GM19452 (cell line): ENCODE data around the gene CLEC18B.
"Not testable (repeated sequence)": the region's sequence is repeated elsewhere in the genome, so short reads cannot be mapped to it uniquely, and the experiment has no call there.

Source experiments
- ATAC-seq: cut with Tn5 transposase; IDR thresholded peaks from one replicate; pipeline ENCODE4 v1.9.1; 2021; ENCODE audit not compliant: unreplicated experiment

The CLEC18B gene

DNA sequence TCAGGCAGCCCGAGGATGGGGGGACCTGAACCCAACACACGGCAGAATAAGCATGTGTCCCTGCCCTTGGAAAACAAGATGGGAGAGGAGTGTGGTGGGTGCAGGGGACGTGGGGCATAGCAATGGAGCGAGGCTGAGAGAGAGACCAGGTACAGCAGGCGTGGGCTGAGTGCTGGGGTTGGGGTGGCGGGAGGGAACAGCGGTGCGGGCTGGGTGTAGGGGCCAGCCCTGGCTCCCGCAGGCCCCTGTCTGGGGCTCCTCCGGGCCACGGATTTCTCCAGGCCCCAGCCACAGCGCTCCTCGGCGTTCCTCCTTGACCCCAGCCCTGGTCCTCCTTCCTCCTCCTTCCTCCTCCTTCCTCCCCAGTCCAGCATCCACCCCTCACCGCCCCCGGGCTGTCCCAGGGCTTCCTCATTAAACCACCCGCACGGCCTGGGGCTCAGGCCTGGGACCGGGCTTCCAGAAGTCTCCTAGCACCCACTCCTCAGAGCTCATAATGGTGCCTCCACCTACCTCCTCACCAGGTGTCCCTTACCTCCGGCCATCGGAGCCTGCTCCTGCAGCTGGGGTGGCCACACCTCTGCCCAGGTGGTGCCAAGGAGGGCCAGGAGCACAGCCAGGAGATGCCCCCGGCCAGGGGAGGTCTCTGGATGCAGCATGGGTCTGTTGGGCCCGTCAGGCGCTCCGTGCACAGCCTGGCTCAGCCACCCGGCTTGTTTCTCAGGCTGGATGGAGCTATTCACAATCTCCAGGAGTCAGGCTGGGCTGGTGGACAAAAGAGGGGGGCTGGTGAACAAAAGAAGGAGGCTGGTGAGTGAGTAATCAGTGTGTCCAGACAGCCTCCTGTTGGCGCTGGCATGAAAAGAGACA lies at the start of gene CLEC18B:
TSS of gene CLEC18B (minus strand) at position 867 of the 870 bp plus-strand sequence. CDS start at position 659, 208 bp downstream.
- not testable (repeated sequence) for ATAC-seq

DNA sequence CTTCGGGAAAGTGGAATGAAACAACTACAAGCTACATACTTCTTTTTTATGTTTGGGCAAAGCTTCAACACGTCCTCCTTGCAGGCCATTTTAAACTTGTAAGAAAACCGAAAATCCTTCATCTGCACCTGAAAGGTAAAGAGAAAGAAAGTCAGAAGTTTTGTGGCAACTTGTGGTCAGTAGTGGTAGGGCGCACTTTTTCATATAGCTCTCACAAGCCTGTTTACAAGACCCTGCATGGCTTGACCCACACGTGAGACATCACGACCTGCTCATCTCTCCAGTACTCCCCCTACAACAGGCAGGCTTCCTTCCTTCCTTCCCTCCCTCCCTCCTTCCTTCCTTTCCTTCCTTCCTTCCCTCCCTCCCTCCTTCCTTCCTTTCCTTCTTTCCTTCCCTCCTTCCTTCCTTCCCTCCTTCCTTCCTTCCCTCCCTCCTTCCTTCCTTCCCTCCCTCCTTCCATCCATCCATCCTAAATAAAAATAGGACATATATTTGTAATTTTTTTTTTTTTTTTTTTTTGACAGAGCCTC lies 48.7 kb upstream of the CLEC18B start:
- no peak for ATAC-seq

DNA sequence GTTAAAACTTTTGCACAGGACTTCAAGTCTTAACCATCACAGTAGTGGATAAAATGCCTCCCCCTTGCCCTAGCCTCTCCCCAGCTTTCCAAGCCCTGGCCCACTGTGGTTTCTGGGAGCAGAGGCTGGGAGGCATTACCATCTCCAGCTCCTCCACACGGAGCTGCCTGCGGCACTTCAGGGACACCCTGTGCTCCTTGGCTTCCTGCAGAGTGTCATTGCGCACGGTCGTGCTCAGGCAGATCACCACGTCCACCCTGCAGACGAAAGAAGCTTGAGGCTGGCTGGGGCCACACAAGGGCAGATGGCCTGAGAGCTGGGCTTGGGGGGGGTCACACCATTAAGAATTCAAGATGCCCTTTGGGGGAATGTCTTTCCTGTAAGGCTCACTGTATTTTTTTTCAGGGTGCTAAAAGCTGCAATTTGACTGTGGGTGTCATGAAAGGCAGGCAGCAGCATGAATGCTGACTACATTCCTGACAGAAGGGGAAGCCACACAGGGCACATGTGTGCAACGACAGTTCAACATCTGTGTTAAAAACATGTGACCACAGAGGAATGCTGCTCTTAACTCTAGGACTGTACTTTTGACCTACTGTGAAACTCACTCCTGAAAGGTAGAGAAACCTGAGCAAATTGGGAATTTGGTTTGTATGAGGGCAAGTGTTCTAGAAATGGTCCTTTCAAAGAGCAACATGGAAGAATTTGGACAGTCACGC lies 47.7 kb upstream of the CLEC18B start:
- ATAC-seq, result no peak

DNA sequence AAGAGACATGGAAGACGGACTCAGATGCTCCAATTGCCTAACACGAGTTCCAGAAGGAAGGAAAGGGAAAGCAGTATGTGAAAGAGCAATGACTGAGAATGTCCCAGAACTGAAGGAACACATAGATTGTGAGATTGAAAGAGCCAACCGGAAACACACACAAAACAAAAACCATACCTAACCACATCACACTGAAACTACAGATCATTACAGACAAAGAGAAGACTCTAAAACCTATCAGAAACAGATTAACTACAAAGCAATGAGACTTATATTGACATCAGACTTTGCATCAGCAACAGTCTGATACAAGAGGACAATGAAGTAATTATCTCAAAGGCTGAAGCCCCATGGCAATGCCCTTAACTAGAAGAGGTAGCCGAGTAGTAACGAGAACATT lies 45.6 kb upstream of the CLEC18B start:
- ATAC-seq, result peak; percentile 55

GRCh38 chr16:74465851-74466685 lies 44.8 kb upstream of the CLEC18B start:
- no peak for ATAC-seq

GRCh38 chr16:74465281-74465680 lies 44.0 kb upstream of the CLEC18B start:
- no peak for ATAC-seq

DNA sequence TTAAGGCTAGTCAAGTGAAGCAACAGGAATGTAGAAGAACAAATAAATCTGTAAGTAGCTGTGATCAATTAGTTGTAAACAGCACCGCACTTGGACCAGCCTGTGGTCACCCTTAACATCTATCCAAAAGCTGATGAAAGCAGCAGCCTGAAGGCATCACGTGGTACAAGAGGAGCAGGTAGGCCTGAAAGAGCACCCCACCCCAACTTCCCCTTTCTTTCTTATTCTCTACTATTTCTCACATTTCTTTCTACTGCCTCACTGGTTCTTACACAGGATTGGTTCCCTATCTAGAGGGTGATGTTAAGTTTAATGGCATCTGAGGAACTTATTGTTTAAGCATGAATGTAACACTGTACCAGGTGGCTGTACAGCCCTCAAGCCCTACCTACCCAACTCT lies 42.6 kb upstream of the CLEC18B start:
- no peak for ATAC-seq

GRCh38 chr16:74462361-74462760 lies 41.1 kb upstream of the CLEC18B start:
- no peak for ATAC-seq

GRCh38 chr16:74461826-74462225 lies 40.5 kb upstream of the CLEC18B start:
- no peak for ATAC-seq

DNA sequence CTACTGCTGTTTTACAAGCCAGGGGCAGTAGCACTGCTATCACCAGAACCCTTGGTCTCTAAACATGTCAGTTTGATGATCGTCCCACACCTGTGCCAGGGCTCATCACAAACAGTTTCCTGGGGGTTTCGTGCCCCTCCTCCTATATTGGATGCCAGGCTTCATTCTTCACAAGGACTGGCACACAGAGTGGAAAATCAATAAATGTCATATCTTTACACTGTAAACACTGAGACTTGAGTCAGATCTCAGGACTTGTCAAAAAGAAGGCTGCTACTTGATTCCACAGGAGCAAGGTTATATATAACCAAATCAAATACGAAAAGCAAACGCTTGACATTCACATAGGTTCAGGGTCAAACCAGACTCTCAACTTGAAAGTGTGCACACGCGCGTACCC lies 39.3 kb upstream of the CLEC18B start:
- ATAC-seq, result no peak

DNA sequence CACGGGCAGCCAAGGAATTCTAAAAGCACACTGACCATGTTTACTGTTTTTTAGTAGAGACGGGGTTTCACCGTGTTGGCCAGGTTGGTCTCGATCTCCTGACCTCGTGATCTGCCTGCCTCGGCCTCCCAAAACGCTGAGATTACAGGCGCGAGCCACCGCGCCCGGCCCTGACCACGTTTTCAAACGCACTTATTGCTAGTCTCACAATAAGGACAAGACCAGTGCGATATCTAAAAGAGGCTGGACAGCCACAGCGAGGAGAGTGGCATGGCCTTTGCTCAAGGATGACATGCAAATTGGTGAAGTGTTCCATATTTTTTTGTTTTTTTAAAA lies 35.0 kb upstream of the CLEC18B start:
- ATAC-seq, result no peak

- no peak for ATAC-seq
These were observed 34.5 kb upstream of the CLEC18B start for GRCh38 chr16:74455619-74456289.

- no peak for ATAC-seq
These were observed 33.9 kb upstream of the CLEC18B start for GRCh38 chr16:74455213-74455612.

DNA sequence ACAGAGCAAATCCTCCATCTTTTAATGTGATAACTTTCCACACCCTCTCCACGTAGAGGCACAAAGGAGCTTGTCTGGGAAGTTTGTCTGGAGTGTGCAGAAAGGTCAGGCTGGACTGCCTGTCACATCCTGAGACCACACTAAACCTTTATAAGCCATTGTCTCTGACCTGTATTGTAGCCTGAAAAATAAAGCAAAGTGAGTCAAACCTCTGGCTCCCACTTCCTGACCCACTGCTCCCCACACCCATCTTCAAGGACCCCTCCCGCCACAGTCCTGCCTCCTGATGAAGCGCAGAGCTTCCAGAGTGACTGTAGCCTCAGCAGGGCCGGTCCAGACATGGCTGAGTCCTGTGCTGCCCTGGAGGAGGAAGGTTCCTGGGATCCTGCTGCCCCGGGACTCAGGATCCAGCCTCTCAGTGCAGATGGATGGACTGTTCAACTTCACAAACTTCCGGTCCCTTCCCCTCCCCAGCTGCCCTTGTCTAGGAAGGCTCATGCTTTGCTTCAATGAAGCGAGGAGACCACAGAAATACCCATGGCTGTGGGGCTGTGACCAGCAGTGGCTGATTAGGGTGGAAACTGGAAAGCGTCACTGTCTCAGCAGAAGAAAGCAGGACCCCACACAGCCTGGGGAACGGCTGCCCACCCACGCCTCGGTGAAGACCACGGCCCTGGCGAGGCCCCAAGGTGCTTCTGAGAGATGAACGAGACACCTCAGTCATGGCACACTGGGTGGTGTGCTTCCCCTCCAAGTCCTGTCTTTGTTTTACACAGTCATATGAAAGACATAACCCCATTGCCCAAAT lies 30.9 kb upstream of the CLEC18B start:
- ATAC-seq, result peak; percentile 82

DNA sequence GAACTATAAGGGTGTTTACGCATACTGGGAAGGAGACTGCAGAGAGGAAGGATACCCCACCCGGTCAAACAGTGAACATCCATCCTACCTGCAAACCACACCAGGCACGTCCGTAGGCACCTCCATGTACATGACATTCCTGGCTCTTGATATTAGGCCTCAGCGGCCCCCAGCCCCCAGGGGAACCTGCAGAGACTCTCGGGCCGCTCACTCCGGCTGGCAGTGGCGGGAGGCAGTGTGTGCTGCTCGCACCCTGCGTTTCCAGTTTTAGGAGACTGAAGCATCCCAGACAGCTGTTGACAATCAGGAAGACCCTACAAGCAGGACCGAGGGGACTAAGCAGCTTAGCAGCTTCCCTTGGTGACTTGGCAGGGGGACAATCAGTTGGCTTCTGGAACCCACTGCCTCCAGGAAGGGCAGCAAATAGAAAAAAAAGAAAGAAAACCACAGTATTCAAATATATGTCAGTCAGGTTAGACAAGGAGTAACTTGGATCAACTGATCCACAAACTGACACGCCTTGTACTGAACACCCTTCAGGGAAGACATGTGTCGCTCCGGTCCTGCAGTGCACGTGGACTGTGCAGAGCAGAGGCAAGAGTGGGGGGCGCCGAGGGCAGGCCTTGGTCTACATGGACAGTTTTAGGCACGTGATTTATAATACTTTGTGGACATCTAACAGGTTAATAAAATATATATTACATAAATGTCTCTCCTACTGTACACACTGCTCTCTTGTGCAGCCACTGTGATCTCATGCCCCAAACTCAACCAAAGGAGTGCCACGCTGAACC lies 29.9 kb upstream of the CLEC18B start:
- ATAC-seq, result no peak

DNA sequence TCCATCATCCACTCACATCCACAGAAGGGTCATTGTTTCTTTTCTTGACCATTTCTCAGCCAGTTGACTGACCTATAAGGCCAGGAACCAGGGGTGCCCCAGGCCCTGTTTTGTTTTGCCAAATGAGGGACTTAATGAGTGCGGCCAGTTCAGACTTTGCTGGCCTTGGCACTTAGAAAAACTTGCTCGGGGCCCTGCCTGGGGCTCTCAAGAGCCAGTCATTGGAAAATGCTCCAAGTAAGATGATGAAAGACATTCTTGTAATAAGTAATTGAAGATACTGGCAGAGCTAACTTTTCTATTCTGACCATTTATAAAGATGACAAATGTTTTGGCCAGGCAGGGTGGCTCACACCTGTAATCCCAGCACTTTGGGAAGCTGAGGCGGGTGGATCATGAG lies 29.0 kb upstream of the CLEC18B start:
- no peak for ATAC-seq

GRCh38 chr16:74449470-74449869 lies 28.2 kb upstream of the CLEC18B start:
- no peak for ATAC-seq

- ATAC-seq, result no peak
These were observed 27.7 kb upstream of the CLEC18B start for GRCh38 chr16:74448990-74449389.

GRCh38 chr16:74447578-74447977 lies 26.3 kb upstream of the CLEC18B start:
- no peak for ATAC-seq
